Heart right ventricle (tissue), 16 donors: ENCODE results near the gene FOXJ1. TPM values are rescaled to one million over a fixed set of nuclear protein-coding genes. Genes with fewer than 3 reads are reported as not detected.
"Not testable (repeated sequence)": the region's sequence is repeated elsewhere in the genome, so short reads cannot be mapped to it uniquely, and the experiment has no call there.

Experiments
- ATAC-seq, 8 donors: fragments of 200-7000 bp; cut with Tn5 transposase; one replicate each; pipeline ENCODE4 v1.9.1; 2020; ENCODE audit warnings: mild to moderate bottlenecking in 8 of 8, moderate library complexity in 8 of 8, moderate number of reproducible peaks in 1 of 8
- DNase-seq, 2 donors: peaks; one replicate each; pipeline ENCODE4 v3.0.0-alpha.2; 2020
- H3K27ac ChIP-seq, 10 donors: fragments of 200-600 bp; sonication (generic) in 2 of 10; one replicate each; pipeline versions ENCODE4 v1.5.0 to v1.8.0; 2020 to 2022; ENCODE audit warnings: mild to moderate bottlenecking in 3 of 10
- H3K27me3 ChIP-seq, 7 donors: fragments of 200-600 bp; one replicate each; pipeline ENCODE4 v1.8.0; 2021 to 2022; ENCODE audit warnings: mild to moderate bottlenecking in 2 of 7
- H3K36me3 ChIP-seq, 9 donors: fragments of 200-600 bp; sonication (generic) in 1 of 9; one replicate each; pipeline versions ENCODE4 v1.5.0 to v1.8.0; 2020 to 2022; ENCODE audit warnings: mild to moderate bottlenecking in 2 of 9
- H3K4me1 ChIP-seq, 9 donors: fragments of 200-600 bp; sonication (generic) in 1 of 9; one replicate each; pipeline versions ENCODE4 v1.5.0 to v1.8.0; 2020 to 2022; ENCODE audit warnings: mild to moderate bottlenecking in 4 of 9
- H3K4me3 ChIP-seq, 10 donors: fragments of 200-600 bp; sonication (generic) in 2 of 10; one replicate each; pipeline versions ENCODE4 v1.5.0 to v1.8.0; 2020 to 2022; ENCODE audit warnings: mild to moderate bottlenecking in 7 of 10, moderate library complexity in 2 of 10
- H3K9me3 ChIP-seq, 11 donors: fragments of 200-600 bp in 10 of 11; sonication (generic) in 2 of 11; one replicate each; pipeline versions ENCODE4 v1.5.0 to v1.8.0; 2013 to 2022; ENCODE audit warnings: mild to moderate bottlenecking in 2 of 11, control low read depth in 1 of 11, moderate library complexity in 1 of 11
- CTCF ChIP-seq, 9 donors: fragments of 200-600 bp; sonication (generic) in 2 of 9; IDR thresholded peaks; one replicate each; pipeline versions ENCODE4 v1.5.0 to v1.8.0; 2021 to 2022; ENCODE audit warnings: antibody characterized with exemption in 9 of 9, mild to moderate bottlenecking in 5 of 9, moderate library complexity in 1 of 9
- WGBS, 2 donors: extraction: QIAGEN DNeasy Blood & Tissue Kit; methylation state at CpG; one replicate each; pipeline ENCODE4 v1.1.7; 2013; ENCODE audit warnings: inconsistent platforms in 1 of 2; 5-methylcytosine and 5-hydroxymethylcytosine counted together
- intact Hi-C, 10 donors: fragments of 100-400 bp; cut with DNase I; formaldehyde crosslinking; loops; one replicate each; pipeline versions ENCODE4 v1.11.1 to v1.14.2; 2022
- long read RNA-seq, 3 donors: library from polyadenylated mRNA; unstranded; transcript quantifications; one replicate each; pipeline ENCODE4 v2.0.0, GENCODE V29; 2020 to 2021
- polyA plus RNA-seq, 2 donors: library from polyadenylated mRNA; stranded (reverse); fragments of 200-250 nt; gene quantifications; one replicate each; pipeline ENCODE4 v1.2.3, GENCODE V29; 2013
- total RNA-seq, 10 donors: library from RNA; stranded (reverse); fragmentation: NEBNext Ultra II Directional in 3 of 10; extraction: Animal tissue kit (Norgen Biotek cat#: 25700) in 3 of 10; gene quantifications; one replicate each; pipeline versions ENCODE4 v1.2.1 to v1.2.4, GENCODE V29; 2021 to 2023
- donor health status: Arrhythmogenic right ventricular cardiomyopathy.
- donor health status: ischemic (EF 13 %, LVEDD 7.1; RV severe dilation, severe dysfunction).
- donor health status: healthy with polysubstance abuse.
- donor health status: DM: no; HTN: yes; CAD: no.
- donor health status: DM: no; HTN: no; CAD: no.
- donor health status: ischemic (EF 25% LVEDD 6.9; RV normal size, moderate dysfunction).
- donor health status: ischemic (EF 25% LVEDD 5.7; RV mildly dilated, moderate dysfunction).
- donor health status: healthy.
- donor health status: DM: yes; HTN: yes; CAD: no.
- donor health status: Ischemic cardiomyopathy.
- donor health status: ischemic (EF 35%, LVEDD 5.7; RV mildly dilated, moderate dysfunction).
- donor health status: nonischemic (EF 11% LVEDD 7.7; RV severe dilation, severe dysfunction).
- donor health status: DM: yes; HTN: yes; CAD: no.
- donor health status: PGD.
- donor health status: ischemic (EF 29% LVEDD 5.4; RV normal size, mild dysfunction).
- donor health status: nonischemic (EF 23%, LVEDD 6.1; RV moderate dilation, normal function).

The FOXJ1 gene
- total RNA-seq (not detected), polyA plus RNA-seq (under 1 TPM in 1 of 2 donors, not detected in 1; 0.03 TPM)
- long read RNA-seq, donor 1 = 0 reads
- long read RNA-seq, donor 2 = 0 reads
- long read RNA-seq, donor 3 = 0 reads

- Histone ChIP-seq H3K9me3 (no peaks in the 10 kb centered on the region), H3K27me3 (peaks cover 12 to 52% (median 41%) of the 10 kb centered on the region in 7 donors), H3K4me3 (peak within 1 kb of the TSS; percentile 38 to 60 (median 56)), H3K36me3 (no peaks in the 10 kb centered on the region), H3K27ac (no peak within 1 kb of the TSS), H3K4me1 (peaks cover 12 to 76% (median 53%) of the 10 kb centered on the region in 9 donors)
- intact Hi-C loops = no loop called here
- ATAC-seq = peak; percentile 87 to 94 (median 92)
- 6% methylated on average over 58 to 59 of the region's 59 CpGs for WGBS, 2 donors
- TF ChIP-seq CTCF (IDR thresholded peaks at IDR 0.05) = no peak
- peak; percentile 88 to 89 for DNase-seq
Observed at GRCh38 chr17:76141212-76142038, at the start of gene FOXJ1. FOXJ1 (minus strand) TSS chr17:76141245; CDS start chr17:76140395, 850 bp downstream.

GRCh38 chr17:76189741-76190140 lies 48.7 kb upstream of the FOXJ1 start:
- TF ChIP-seq CTCF (IDR thresholded peaks at IDR 0.05) = no peak
- no peak for ATAC-seq
- peaks cover 0 to 11% (median 0%) of the 10 kb centered on the region in 9 donors for H3K4me1 ChIP-seq
- H3K36me3 ChIP-seq = no peaks in the 10 kb centered on the region
- H3K27ac ChIP-seq = no peak overlapping the region
- WGBS, 2 donors = 81 to 89% methylated on average over 4 of the region's 4 CpGs
- no peaks in the 10 kb centered on the region for H3K9me3 ChIP-seq
- intact Hi-C loops = loop anchor here in 1 of 10 donors (10.0 kb wide), 1 partner anchor 175 kb away; no protein-coding TSS in a partner anchor
- H3K4me3 ChIP-seq = no peak overlapping the region
- DNase-seq = no peak
- H3K27me3 ChIP-seq = no peaks in the 10 kb centered on the region

- intact Hi-C loops = loop anchor here in 1 of 10 donors (10.0 kb wide), 1 partner anchor 174 kb away; no protein-coding TSS in a partner anchor
- H3K4me1 ChIP-seq = peaks cover 0 to 11% (median 0%) of the 10 kb centered on the region in 9 donors
- H3K9me3 ChIP-seq = no peaks in the 10 kb centered on the region
- H3K4me3 ChIP-seq = no peak overlapping the region
- no peaks in the 10 kb centered on the region for H3K27me3 ChIP-seq
- H3K27ac ChIP-seq = peak overlapping the region in 1 of 10 donors; percentile 3
- no peak for ATAC-seq
- DNase-seq = no peak
- 81 to 82% methylated on average over 4 of the region's 4 CpGs for WGBS, 2 donors
- no peak for TF ChIP-seq CTCF (IDR thresholded peaks at IDR 0.05)
- no peaks in the 10 kb centered on the region for H3K36me3 ChIP-seq
Observed at GRCh38 chr17:76189247-76189646, 48.2 kb upstream of the FOXJ1 start.

- H3K4me1 ChIP-seq = peaks cover 0 to 11% (median 0%) of the 10 kb centered on the region in 9 donors
- H3K9me3 ChIP-seq = no peaks in the 10 kb centered on the region
- intact Hi-C loops = loop anchor here in 1 of 10 donors (10.0 kb wide), 1 partner anchor 174 kb away; no protein-coding TSS in a partner anchor
- 83 to 87% methylated on average over 4 of the region's 4 CpGs for WGBS, 2 donors
- H3K36me3 ChIP-seq = no peaks in the 10 kb centered on the region
- no peak overlapping the region for H3K4me3 ChIP-seq
- no peaks in the 10 kb centered on the region for H3K27me3 ChIP-seq
- no peak for ATAC-seq
- H3K27ac ChIP-seq = peak overlapping the region in 1 of 10 donors; percentile 3
- DNase-seq = no peak
- TF ChIP-seq CTCF (IDR thresholded peaks at IDR 0.05) = no peak
Observed at GRCh38 chr17:76188213-76189016, 47.4 kb upstream of the FOXJ1 start.

- not testable (repeated sequence) for ATAC-seq, H3K36me3 ChIP-seq, H3K27ac ChIP-seq, H3K4me3 ChIP-seq, H3K27me3 ChIP-seq, DNase-seq, H3K9me3 ChIP-seq
- WGBS, 2 donors = 94 to 98% methylated on average over 2 of the region's 2 CpGs
- H3K4me1 ChIP-seq = peaks cover 0 to 18% (median 3%) of the 10 kb centered on the region in 9 donors
- intact Hi-C loops = loop anchor here in 1 of 10 donors (10.0 kb wide), 1 partner anchor 172 kb away; no protein-coding TSS in a partner anchor
Observed at GRCh38 chr17:76186774-76187173, 45.7 kb upstream of the FOXJ1 start.
